GM19043 (cell line): ENCODE results near the gene RAB8A.
"Not testable (repeated sequence)": the region's sequence is repeated elsewhere in the genome, so short reads cannot be mapped to it uniquely, and the experiment has no call there.

ENCODE experiments used
- ATAC-seq: cut with Tn5 transposase; IDR thresholded peaks from one replicate; pipeline ENCODE4 v1.9.1; 2021; ENCODE audit warnings: low read depth; ENCODE audit not compliant: unreplicated experiment

Gene RAB8A

GRCh38 chr19:16077984-16078758, 33.5 kb upstream of the RAB8A start:
- ATAC-seq: no peak

- ATAC-seq: peak; percentile 43
Observed at GRCh38 chr19:16078759-16079707, 32.7 kb upstream of the RAB8A start.

- no peak for ATAC-seq
Observed at GRCh38 chr19:16084067-16084685, 27.5 kb upstream of the RAB8A start.

DNA sequence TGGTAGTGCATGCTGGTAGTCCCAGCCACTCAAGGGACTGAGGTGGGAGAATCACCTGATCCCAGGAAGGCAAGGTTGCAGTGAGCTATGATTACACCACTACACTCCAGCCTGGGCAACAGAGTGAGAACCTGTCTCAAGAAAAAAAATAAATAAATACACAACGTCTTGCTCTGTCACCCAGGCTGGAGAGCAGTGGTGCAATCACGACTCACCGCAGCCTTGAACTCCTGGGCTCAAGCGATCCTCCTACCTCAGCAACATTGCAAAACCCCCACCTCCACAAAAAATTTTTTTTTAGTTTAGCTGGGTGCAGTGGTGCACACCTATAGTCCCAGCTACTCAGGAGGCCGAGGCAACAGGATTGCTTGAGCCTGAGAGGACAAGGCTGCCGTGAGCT, 26.6 kb upstream of the RAB8A start:
- ATAC-seq: no peak

GRCh38 chr19:16087404-16087803, 24.3 kb upstream of the RAB8A start:
- ATAC-seq: not testable (repeated sequence)

DNA sequence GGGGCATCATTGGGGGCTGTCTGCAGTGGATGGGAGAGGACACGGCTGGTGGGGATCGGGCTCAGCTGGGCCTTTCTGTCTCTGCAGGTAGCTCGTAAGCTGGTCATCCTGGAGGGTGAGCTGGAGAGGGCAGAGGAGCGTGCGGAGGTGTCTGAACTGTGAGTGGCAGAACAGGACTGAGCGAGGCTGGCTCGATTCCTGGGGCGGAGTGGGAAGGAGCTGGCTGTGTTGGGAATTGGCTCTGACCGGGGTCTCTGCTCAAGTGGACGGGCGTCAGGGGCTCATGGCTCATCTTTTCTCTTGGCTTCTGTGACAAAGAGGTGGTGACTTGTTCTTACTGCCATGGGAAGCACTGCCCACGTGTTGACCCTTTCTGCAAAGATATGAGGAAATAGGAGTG, 23.7 kb upstream of the RAB8A start:
- no peak for ATAC-seq

GRCh38 chr19:16088351-16089009, 23.2 kb upstream of the RAB8A start:
- ATAC-seq: no peak

DNA sequence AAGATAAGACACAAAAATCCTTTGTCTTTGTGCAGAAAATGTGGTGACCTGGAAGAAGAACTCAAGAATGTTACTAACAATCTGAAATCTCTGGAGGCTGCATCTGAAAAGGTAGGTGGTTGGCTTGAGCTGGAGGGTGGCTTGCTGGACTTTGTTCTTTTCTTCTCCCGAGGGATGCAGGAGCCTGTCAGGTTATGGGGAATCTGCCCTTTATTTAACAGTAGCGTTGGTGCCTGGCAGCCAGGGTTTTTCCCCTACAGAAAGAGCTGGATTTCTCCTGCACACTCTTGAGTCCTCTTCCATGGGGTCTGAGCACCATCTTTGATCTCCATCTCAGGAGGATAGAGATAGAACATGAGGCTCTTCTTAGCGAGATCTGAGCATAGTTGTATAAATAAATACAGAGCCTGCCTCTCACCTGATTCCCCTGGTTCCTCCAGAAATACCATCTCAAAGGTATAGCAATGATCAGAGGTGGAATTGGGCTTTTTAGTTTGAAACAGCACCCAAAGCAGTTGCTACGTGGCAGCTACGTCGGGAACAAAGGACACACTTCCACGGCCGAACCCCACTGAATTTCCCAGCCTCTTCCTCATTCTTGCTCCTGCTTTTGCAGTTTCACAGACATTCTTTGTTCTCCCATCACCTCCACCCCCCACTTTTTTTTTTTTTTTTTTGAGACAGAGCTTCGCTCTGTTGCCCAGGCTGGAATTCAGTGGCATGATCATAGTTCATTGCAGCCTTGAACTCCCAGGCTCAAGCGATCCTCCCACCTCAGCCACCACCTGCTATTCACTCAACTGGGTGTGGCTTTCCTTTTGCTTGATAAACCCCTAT, 22.5 kb upstream of the RAB8A start:
- ATAC-seq: no peak

GRCh38 chr19:16091546-16092475, 19.9 kb upstream of the RAB8A start:
- ATAC-seq: no peak

GRCh38 chr19:16094360-16095070, 17.2 kb upstream of the RAB8A start:
- no peak for ATAC-seq

- ATAC-seq: no peak
Observed at GRCh38 chr19:16095071-16095571, 16.6 kb upstream of the RAB8A start.

- no peak for ATAC-seq
Observed at GRCh38 chr19:16096280-16096855, 15.3 kb upstream of the RAB8A start.

- no peak for ATAC-seq
Observed at GRCh38 chr19:16098416-16098768, 13.3 kb upstream of the RAB8A start.

DNA sequence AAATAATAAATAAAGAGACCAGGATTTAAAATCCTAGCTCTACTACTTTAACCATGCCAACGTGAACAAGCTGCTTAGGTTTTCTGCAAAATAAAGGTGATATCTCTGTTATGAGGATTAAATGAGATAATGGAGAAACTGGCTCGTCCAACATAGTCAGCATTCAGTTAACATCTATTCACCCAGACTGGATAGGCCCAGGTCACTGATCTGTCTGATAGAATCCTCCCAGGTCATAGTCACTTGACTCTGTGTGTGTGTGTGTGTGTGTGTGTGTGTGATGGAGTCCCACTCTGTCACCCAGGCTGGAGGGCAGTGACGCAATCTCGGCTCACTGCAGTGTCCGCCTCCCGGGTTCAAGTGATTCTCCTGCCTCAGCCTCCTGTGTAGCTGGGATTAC, 12.9 kb upstream of the RAB8A start:
- no peak for ATAC-seq

- not testable (repeated sequence) for ATAC-seq
Observed at GRCh38 chr19:16099314-16099965, 12.2 kb upstream of the RAB8A start.

- no peak for ATAC-seq
Observed at GRCh38 chr19:16100524-16100923, 11.2 kb upstream of the RAB8A start.

GRCh38 chr19:16104722-16105121, 7.0 kb upstream of the RAB8A start:
- no peak for ATAC-seq
